ENCODE measurements around the gene ALOX15. TPM values are rescaled to one million over a fixed set of nuclear protein-coding genes. Genes with fewer than 3 reads are reported as not detected.

The ALOX15 gene
- total and polyA plus RNA-seq, 10 of the 15 experiments (the other 5 are each of a cell fraction or from before 2014, with no cell fraction given), result 0.05 to 1.0 (median 0.24) TPM

DNA sequence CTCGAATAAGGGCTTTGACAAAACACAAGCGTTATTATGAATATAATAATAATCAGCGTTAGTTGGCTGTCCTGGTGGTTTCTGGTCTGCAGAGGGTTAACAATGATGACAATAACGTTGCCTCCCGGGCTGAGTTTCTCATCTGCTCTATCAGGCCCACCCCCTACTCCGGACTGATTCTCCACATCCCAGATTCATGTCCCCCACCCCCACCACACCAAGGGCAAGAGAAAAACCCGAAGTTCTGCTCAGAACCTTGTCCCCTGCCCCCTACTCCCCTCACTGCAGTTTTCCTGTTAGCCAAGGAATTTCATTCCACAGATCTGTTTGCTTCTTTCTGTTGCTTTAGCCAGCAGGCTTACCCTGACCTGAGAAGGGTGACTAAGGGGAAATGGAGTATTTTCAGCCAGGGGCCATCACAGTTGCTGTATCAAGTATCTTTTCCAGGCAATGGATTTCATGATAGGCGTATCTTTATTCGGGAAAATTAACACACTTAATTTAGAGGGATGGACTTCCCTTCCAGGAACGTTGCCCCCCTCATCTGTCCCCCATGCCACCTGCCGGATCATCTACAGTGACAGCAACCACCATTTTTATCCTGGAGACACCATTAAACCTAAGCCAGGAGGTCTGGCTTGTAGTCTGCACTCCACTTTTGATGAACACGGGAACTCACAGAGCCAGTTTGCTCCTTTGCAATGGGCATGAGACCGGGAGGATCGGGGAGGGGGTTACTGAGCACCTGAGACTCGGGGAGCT is 23.7 kb downstream of the ALOX15 start:
- in situ Hi-C loops (cut with MboI), result no loop called here
- Histone ChIP-seq H3K79me2 (ENCODE audit: control insufficient read depth, insufficient read depth, low read length) (no peaks in the 10 kb centered on the region), H3K9me3 (replicated peaks; ENCODE audit: control insufficient read depth, insufficient read depth, low read length) (no peaks in the 10 kb centered on the region; the same call in 1 of the 3 replicates), H3K27ac (ENCODE audit: control insufficient read depth, insufficient read depth) (no peak overlapping the region), H3K27me3 (replicated peaks in 1 of 2; ENCODE audit: control insufficient read depth in 2 of 2, insufficient read depth in 2 of 2, low read length in 1 of 2) (no peaks in the 10 kb centered on the region), H2AFZ (ENCODE audit: control insufficient read depth, low read depth, low read length) (no peak overlapping the region), H3K36me3 (ENCODE audit: control insufficient read depth in 2 of 2, insufficient read depth in 2 of 2, low read length in 1 of 2) (no peaks in the 10 kb centered on the region), H3K4me3 (no peak overlapping the region), H4K20me1 (ENCODE audit: control insufficient read depth, insufficient read depth) (no peaks in the 10 kb centered on the region), H3K4me2 (ENCODE audit: control insufficient read depth, insufficient read depth) (no peak overlapping the region), H3K4me1 (ENCODE audit: control insufficient read depth, insufficient read depth, low read length) (no peaks in the 10 kb centered on the region), H3K9ac (ENCODE audit: control insufficient read depth, insufficient read depth, low read length) (no peak overlapping the region)
- POLR2A ChIA-PET, result no interaction called here
- WGBS (ENCODE audit: insufficient coverage, insufficient replicate concordance, low lambda C conversion rate, missing lambda C conversion rate), result 44% methylated on average over 15 of the region's 15 CpGs
- SMC1A ChIA-PET (ENCODE audit: uncharacterized antibody, unreplicated experiment), result interaction anchor here (0.6 kb wide), 1 partner anchor 53 kb away, joined by 3 read pairs; no protein-coding TSS in a partner anchor
- intact Hi-C loops (cut with micrococcal nuclease; ENCODE audit: unreplicated experiment), result no loop called here
- ATAC-seq (no peak), DNase-seq (ENCODE audit: low read depth, low spot score) (no peak), FAIRE-seq (no peak)
- no TSS peak for BruUV-seq (replicated peaks)
- CTCF ChIA-PET, result interaction anchor here (0.6 kb wide), 1 partner anchor 67 kb away, joined by 3 read pairs; no protein-coding TSS in a partner anchor
- RAD21 ChIA-PET (ENCODE audit: unreplicated experiment), result no interaction called here
- TF ChIP-seq IRF3 (IDR thresholded peaks at IDR 0.05) (no peak), ETV6 (conservative IDR thresholded peaks at IDR 0.05 in 1 of 2, IDR thresholded peaks at IDR 0.05 in 1 of 2; ENCODE audit: borderline replicate concordance in 1 of 2, low read depth in 1 of 2) (no peak), RAD51 (IDR thresholded peaks at IDR 0.05) (no peak), MTA2 (IDR thresholded peaks at IDR 0.05; ENCODE audit: low read depth) (no peak), RUNX3 (IDR thresholded peaks at IDR 0.05; ENCODE audit: low read length) (no peak), SRF (IDR thresholded peaks at IDR 0.05; ENCODE audit: low read depth in 2 of 2, low read length in 2 of 2) (no peak), IKZF2 (IDR thresholded peaks at IDR 0.05) (no peak), ZSCAN29 (IDR thresholded peaks at IDR 0.05) (no peak)
- TF ChIP-seq, protein P1, sequence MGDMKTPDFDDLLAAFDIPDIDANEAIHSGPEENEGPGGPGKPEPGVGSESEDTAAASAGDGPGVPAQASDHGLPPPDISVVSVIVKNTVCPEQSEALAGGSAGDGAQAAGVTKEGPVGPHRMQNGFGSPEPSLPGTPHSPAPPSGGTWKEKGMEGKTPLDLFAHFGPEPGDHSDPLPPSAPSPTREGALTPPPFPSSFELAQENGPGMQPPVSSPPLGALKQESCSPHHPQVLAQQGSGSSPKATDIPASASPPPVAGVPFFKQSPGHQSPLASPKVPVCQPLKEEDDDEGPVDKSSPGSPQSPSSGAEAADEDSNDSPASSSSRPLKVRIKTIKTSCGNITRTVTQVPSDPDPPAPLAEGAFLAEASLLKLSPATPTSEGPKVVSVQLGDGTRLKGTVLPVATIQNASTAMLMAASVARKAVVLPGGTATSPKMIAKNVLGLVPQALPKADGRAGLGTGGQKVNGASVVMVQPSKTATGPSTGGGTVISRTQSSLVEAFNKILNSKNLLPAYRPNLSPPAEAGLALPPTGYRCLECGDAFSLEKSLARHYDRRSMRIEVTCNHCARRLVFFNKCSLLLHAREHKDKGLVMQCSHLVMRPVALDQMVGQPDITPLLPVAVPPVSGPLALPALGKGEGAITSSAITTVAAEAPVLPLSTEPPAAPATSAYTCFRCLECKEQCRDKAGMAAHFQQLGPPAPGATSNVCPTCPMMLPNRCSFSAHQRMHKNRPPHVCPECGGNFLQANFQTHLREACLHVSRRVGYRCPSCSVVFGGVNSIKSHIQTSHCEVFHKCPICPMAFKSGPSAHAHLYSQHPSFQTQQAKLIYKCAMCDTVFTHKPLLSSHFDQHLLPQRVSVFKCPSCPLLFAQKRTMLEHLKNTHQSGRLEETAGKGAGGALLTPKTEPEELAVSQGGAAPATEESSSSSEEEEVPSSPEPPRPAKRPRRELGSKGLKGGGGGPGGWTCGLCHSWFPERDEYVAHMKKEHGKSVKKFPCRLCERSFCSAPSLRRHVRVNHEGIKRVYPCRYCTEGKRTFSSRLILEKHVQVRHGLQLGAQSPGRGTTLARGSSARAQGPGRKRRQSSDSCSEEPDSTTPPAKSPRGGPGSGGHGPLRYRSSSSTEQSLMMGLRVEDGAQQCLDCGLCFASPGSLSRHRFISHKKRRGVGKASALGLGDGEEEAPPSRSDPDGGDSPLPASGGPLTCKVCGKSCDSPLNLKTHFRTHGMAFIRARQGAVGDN (IDR thresholded peaks at IDR 0.05), result no peak
- TF ChIP-seq, protein P2, sequence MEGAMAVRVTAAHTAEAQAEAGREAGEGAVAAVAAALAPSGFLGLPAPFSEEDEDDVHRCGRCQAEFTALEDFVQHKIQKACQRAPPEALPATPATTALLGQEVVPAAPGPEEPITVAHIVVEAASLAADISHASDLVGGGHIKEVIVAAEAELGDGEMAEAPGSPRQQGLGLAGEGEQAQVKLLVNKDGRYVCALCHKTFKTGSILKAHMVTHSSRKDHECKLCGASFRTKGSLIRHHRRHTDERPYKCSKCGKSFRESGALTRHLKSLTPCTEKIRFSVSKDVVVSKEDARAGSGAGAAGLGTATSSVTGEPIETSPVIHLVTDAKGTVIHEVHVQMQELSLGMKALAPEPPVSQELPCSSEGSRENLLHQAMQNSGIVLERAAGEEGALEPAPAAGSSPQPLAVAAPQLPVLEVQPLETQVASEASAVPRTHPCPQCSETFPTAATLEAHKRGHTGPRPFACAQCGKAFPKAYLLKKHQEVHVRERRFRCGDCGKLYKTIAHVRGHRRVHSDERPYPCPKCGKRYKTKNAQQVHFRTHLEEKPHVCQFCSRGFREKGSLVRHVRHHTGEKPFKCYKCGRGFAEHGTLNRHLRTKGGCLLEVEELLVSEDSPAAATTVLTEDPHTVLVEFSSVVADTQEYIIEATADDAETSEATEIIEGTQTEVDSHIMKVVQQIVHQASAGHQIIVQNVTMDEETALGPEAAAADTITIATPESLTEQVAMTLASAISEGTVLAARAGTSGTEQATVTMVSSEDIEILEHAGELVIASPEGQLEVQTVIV (IDR thresholded peaks at IDR 0.05; ENCODE audit: borderline replicate concordance, partially characterized antibody), result no peak
- TF ChIP-seq, protein P3, sequence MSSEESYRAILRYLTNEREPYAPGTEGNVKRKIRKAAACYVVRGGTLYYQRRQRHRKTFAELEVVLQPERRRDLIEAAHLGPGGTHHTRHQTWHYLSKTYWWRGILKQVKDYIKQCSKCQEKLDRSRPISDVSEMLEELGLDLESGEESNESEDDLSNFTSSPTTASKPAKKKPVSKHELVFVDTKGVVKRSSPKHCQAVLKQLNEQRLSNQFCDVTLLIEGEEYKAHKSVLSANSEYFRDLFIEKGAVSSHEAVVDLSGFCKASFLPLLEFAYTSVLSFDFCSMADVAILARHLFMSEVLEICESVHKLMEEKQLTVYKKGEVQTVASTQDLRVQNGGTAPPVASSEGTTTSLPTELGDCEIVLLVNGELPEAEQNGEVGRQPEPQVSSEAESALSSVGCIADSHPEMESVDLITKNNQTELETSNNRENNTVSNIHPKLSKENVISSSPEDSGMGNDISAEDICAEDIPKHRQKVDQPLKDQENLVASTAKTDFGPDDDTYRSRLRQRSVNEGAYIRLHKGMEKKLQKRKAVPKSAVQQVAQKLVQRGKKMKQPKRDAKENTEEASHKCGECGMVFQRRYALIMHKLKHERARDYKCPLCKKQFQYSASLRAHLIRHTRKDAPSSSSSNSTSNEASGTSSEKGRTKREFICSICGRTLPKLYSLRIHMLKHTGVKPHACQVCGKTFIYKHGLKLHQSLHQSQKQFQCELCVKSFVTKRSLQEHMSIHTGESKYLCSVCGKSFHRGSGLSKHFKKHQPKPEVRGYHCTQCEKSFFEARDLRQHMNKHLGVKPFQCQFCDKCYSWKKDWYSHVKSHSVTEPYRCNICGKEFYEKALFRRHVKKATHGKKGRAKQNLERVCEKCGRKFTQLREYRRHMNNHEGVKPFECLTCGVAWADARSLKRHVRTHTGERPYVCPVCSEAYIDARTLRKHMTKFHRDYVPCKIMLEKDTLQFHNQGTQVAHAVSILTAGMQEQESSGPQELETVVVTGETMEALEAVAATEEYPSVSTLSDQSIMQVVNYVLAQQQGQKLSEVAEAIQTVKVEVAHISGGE (CRISPR knock-in tag; IDR thresholded peaks at IDR 0.05), result no peak
